Ovary (tissue), 3 donors: Measurements from ENCODE around the gene TULP4.
"Not testable (repeated sequence)": the region's sequence is repeated elsewhere in the genome, so short reads cannot be mapped to it uniquely, and the experiment has no call there.

Experiments
- POLR2A ChIP-seq: fragments of 450-650 bp; IDR thresholded peaks from one replicate; pipeline ENCODE4 v1.6.1; 2017; ENCODE audit warnings: antibody characterized with exemption, mild to moderate bottlenecking, moderate library complexity
- TF ChIP-seq, protein P1 (sequence below), 3 donors: fragments of 450-650 bp in 2 of 3; fragments of 200-600 bp in 1 of 3; IDR thresholded peaks; one replicate each; pipeline versions ENCODE4 v1.5.1 to v1.8.0; 2016 to 2022; ENCODE audit warnings: antibody characterized with exemption in 3 of 3, mild to moderate bottlenecking in 1 of 3
- donor health status: DM: no; HTN: no; CAD: no.

GRCh38 chr6:158391977-158392376 lies 79.7 kb downstream of the TULP4 start:
- TF ChIP-seq, protein P1, sequence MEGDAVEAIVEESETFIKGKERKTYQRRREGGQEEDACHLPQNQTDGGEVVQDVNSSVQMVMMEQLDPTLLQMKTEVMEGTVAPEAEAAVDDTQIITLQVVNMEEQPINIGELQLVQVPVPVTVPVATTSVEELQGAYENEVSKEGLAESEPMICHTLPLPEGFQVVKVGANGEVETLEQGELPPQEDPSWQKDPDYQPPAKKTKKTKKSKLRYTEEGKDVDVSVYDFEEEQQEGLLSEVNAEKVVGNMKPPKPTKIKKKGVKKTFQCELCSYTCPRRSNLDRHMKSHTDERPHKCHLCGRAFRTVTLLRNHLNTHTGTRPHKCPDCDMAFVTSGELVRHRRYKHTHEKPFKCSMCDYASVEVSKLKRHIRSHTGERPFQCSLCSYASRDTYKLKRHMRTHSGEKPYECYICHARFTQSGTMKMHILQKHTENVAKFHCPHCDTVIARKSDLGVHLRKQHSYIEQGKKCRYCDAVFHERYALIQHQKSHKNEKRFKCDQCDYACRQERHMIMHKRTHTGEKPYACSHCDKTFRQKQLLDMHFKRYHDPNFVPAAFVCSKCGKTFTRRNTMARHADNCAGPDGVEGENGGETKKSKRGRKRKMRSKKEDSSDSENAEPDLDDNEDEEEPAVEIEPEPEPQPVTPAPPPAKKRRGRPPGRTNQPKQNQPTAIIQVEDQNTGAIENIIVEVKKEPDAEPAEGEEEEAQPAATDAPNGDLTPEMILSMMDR (IDR thresholded peaks at IDR 0.05) = not testable (repeated sequence)
- not testable (repeated sequence) for TF ChIP-seq POLR2A
